ENCODE data around the gene TMEM260.

TMEM260 gene

GRCh38 chr14:56647493-56647892 lies 67.9 kb downstream of the TMEM260 start:
- TF ChIP-seq CTCF (IDR thresholded peaks at IDR 0.05; ENCODE audit: poor library complexity, severe bottlenecking): no peak
- Histone ChIP-seq H3K9me3 (ENCODE audit: severe bottlenecking) (no peaks in the 10 kb centered on the region), H3K36me3 (ENCODE audit: low read depth) (peaks cover 5% of the 10 kb centered on the region; the same call in 1 of the 2 replicates), H3K27ac (ENCODE audit: poor library complexity, severe bottlenecking) (no peak overlapping the region), H3K27me3 (ENCODE audit: insufficient read depth, poor library complexity, severe bottlenecking) (no peaks in the 10 kb centered on the region), H3K4me3 (ENCODE audit: severe bottlenecking) (no peak overlapping the region), H3K4me1 (ENCODE audit: insufficient read depth, poor library complexity, severe bottlenecking) (no peaks in the 10 kb centered on the region)
- no peak for DNase-seq (ENCODE audit: low spot score)
- no peak for ATAC-seq (ENCODE audit: low read depth)

- Histone ChIP-seq H3K36me3 (ENCODE audit: low read depth) (peaks cover 5% of the 10 kb centered on the region; the same call in 1 of the 2 replicates), H3K4me3 (ENCODE audit: severe bottlenecking) (no peak overlapping the region), H3K27me3 (ENCODE audit: insufficient read depth, poor library complexity, severe bottlenecking) (no peaks in the 10 kb centered on the region), H3K9me3 (ENCODE audit: severe bottlenecking) (no peaks in the 10 kb centered on the region), H3K4me1 (ENCODE audit: insufficient read depth, poor library complexity, severe bottlenecking) (no peaks in the 10 kb centered on the region), H3K27ac (ENCODE audit: poor library complexity, severe bottlenecking) (no peak overlapping the region)
- no peak for ATAC-seq (ENCODE audit: low read depth)
- no peak for TF ChIP-seq CTCF (IDR thresholded peaks at IDR 0.05; ENCODE audit: poor library complexity, severe bottlenecking)
- DNase-seq (ENCODE audit: low spot score): no peak
These were observed 69.1 kb downstream of the TMEM260 start for GRCh38 chr14:56648508-56649301.

- ATAC-seq (ENCODE audit: low read depth) (no peak), DNase-seq (ENCODE audit: low spot score) (no peak)
- Histone ChIP-seq H3K9me3 (ENCODE audit: severe bottlenecking) (no peaks in the 10 kb centered on the region), H3K27me3 (ENCODE audit: insufficient read depth, poor library complexity, severe bottlenecking) (no peaks in the 10 kb centered on the region), H3K4me1 (ENCODE audit: insufficient read depth, poor library complexity, severe bottlenecking) (no peaks in the 10 kb centered on the region), H3K4me3 (ENCODE audit: severe bottlenecking) (no peak overlapping the region), H3K36me3 (ENCODE audit: low read depth) (peaks cover 5% of the 10 kb centered on the region; the same call in 1 of the 2 replicates), H3K27ac (ENCODE audit: poor library complexity, severe bottlenecking) (no peak overlapping the region)
- no peak for TF ChIP-seq CTCF (IDR thresholded peaks at IDR 0.05; ENCODE audit: poor library complexity, severe bottlenecking)
These were observed 69.8 kb downstream of the TMEM260 start for GRCh38 chr14:56649382-56649781.

GRCh38 chr14:56650048-56650447 lies 70.5 kb downstream of the TMEM260 start:
- Histone ChIP-seq H3K27me3 (ENCODE audit: insufficient read depth, poor library complexity, severe bottlenecking) (no peaks in the 10 kb centered on the region), H3K4me3 (ENCODE audit: severe bottlenecking) (no peak overlapping the region), H3K4me1 (ENCODE audit: insufficient read depth, poor library complexity, severe bottlenecking) (no peaks in the 10 kb centered on the region), H3K27ac (ENCODE audit: poor library complexity, severe bottlenecking) (no peak overlapping the region), H3K36me3 (ENCODE audit: low read depth) (peaks cover 5% of the 10 kb centered on the region; the same call in 1 of the 2 replicates), H3K9me3 (ENCODE audit: severe bottlenecking) (no peaks in the 10 kb centered on the region)
- ATAC-seq (ENCODE audit: low read depth): no peak
- TF ChIP-seq CTCF (IDR thresholded peaks at IDR 0.05; ENCODE audit: poor library complexity, severe bottlenecking): no peak
- no peak for DNase-seq (ENCODE audit: low spot score)

- Histone ChIP-seq H3K4me1 (ENCODE audit: insufficient read depth, poor library complexity, severe bottlenecking) (no peaks in the 10 kb centered on the region), H3K27ac (ENCODE audit: poor library complexity, severe bottlenecking) (no peak overlapping the region), H3K36me3 (ENCODE audit: low read depth) (peaks cover 5% of the 10 kb centered on the region; the same call in 1 of the 2 replicates), H3K27me3 (ENCODE audit: insufficient read depth, poor library complexity, severe bottlenecking) (no peaks in the 10 kb centered on the region), H3K9me3 (ENCODE audit: severe bottlenecking) (no peaks in the 10 kb centered on the region), H3K4me3 (ENCODE audit: severe bottlenecking) (no peak overlapping the region)
- TF ChIP-seq CTCF (IDR thresholded peaks at IDR 0.05; ENCODE audit: poor library complexity, severe bottlenecking): no peak
- DNase-seq (ENCODE audit: low spot score): no peak
- no peak for ATAC-seq (ENCODE audit: low read depth)
These were observed 71.4 kb downstream of the TMEM260 start for GRCh38 chr14:56650979-56651378.
